ENCODE results near the gene IFI16. TPM values are rescaled to one million over a fixed set of nuclear protein-coding genes. Genes with fewer than 3 reads are reported as not detected.
"Not testable (repeated sequence)": the region's sequence is repeated elsewhere in the genome, so short reads cannot be mapped to it uniquely, and the experiment has no call there.

IFI16 gene
- total RNA-seq, 3 donors from 2014 or later (not counting 1 experiment from before 2014, with no cell fraction given): 141 to 218 (median 151) TPM

- no peaks in the 10 kb centered on the region for H3K27me3 Mint-ChIP-seq (ENCODE audit: low read depth in 2 of 2)
Observed at GRCh38 chr1:159007726-159008125, 2.0 kb upstream of the IFI16 start.

GRCh38 chr1:159008744-159009188, 941 bp upstream of the IFI16 start:
- ATAC-seq (peak; percentile 67 to 88 (median 87)), DNase-seq (peak; percentile 55 to 80)
- no peaks in the 10 kb centered on the region for H3K27me3 ChIP-seq (ENCODE audit: control insufficient read depth, insufficient read depth, low read length)
- 2% methylated on average over 4 of the region's 4 CpGs for WGBS (ENCODE audit: insufficient coverage)
- no peak for TF ChIP-seq CTCF (IDR thresholded peaks at IDR 0.05)
- Mint-ChIP-seq H3K4me3 (peak overlapping the region; percentile 98), H3K27ac (peak overlapping the region; percentile 94 to 95), H3K27me3 (ENCODE audit: low read depth in 2 of 2) (no peaks in the 10 kb centered on the region), H3K36me3 (peaks cover 8% of the 10 kb centered on the region), H3K9me3 (no peaks in the 10 kb centered on the region), H3K4me1 (peaks cover 69 to 80% of the 10 kb centered on the region in 2 donors)
- H3K27ac ChIP-seq (ENCODE audit: low read length): peak overlapping the region; percentile 91
- no peaks in the 10 kb centered on the region for H3K9me3 ChIP-seq (ENCODE audit: control insufficient read depth, insufficient read depth, low read length)
- H3K36me3 ChIP-seq (ENCODE audit: control insufficient read depth, insufficient read depth, low read length): peaks cover 2% of the 10 kb centered on the region
- peak overlapping the region; percentile 96 for H3K4me3 ChIP-seq (ENCODE audit: low read length)
- H3K4me1 ChIP-seq (ENCODE audit: control insufficient read depth, insufficient read depth, low read length): peaks cover 24% of the 10 kb centered on the region
- intact Hi-C loops (cut with micrococcal nuclease): loop anchor here (1.0 to 2.0 kb wide), 4 partner anchors 30 to 190 kb away; partner anchors contain the start of gene AIM2

More at GRCh38 chr1:159007726-159008125, 2.0 kb upstream of the IFI16 start:
- H3K4me3 Mint-ChIP-seq: peak overlapping the region; percentile 39
- peaks cover 21% of the 10 kb centered on the region for H3K4me1 ChIP-seq (ENCODE audit: control insufficient read depth, insufficient read depth, low read length)
- H3K9me3 Mint-ChIP-seq: no peaks in the 10 kb centered on the region
- H3K36me3 Mint-ChIP-seq: peaks cover 8% of the 10 kb centered on the region
- intact Hi-C loops (cut with micrococcal nuclease): loop anchor here (2.0 kb wide), 3 partner anchors 29 to 189 kb away; partner anchors contain the start of gene AIM2
- no peak for TF ChIP-seq CTCF (IDR thresholded peaks at IDR 0.05)
- no peaks in the 10 kb centered on the region for H3K27me3 ChIP-seq (ENCODE audit: control insufficient read depth, insufficient read depth, low read length)
- ATAC-seq (no peak), DNase-seq (no peak)
- peaks cover 2% of the 10 kb centered on the region for H3K36me3 ChIP-seq (ENCODE audit: control insufficient read depth, insufficient read depth, low read length)
- H3K27ac Mint-ChIP-seq: peak overlapping the region; percentile 94 to 95
- H3K4me1 Mint-ChIP-seq: peaks cover 59 to 70% of the 10 kb centered on the region in 2 donors
- no peak overlapping the region for H3K4me3 ChIP-seq (ENCODE audit: low read length)
- peak overlapping the region; percentile 34 for H3K27ac ChIP-seq (ENCODE audit: low read length)
- H3K9me3 ChIP-seq (ENCODE audit: control insufficient read depth, insufficient read depth, low read length): no peaks in the 10 kb centered on the region

GRCh38 chr1:159009287-159009686, 420 bp upstream of the IFI16 start:
- Mint-ChIP-seq H3K9me3 (no peaks in the 10 kb centered on the region), H3K4me1 (peaks cover 75 to 85% of the 10 kb centered on the region in 2 donors), H3K27ac (peak overlapping the region; percentile 94 to 95), H3K36me3 (peaks cover 9% of the 10 kb centered on the region), H3K27me3 (ENCODE audit: low read depth in 2 of 2) (no peaks in the 10 kb centered on the region), H3K4me3 (peak overlapping the region; percentile 98)
- no peak for TF ChIP-seq CTCF (IDR thresholded peaks at IDR 0.05)
- H3K4me1 ChIP-seq (ENCODE audit: control insufficient read depth, insufficient read depth, low read length): peaks cover 27% of the 10 kb centered on the region
- intact Hi-C loops (cut with micrococcal nuclease): loop anchor here (1.0 to 2.0 kb wide), 4 partner anchors 30 to 190 kb away; partner anchors contain the start of gene AIM2
- ATAC-seq: peak in 2 of 3 donors; percentile 16 to 25
- no peaks in the 10 kb centered on the region for H3K9me3 ChIP-seq (ENCODE audit: control insufficient read depth, insufficient read depth, low read length)
- DNase-seq: no peak
- peaks cover 2% of the 10 kb centered on the region for H3K36me3 ChIP-seq (ENCODE audit: control insufficient read depth, insufficient read depth, low read length)
- peak overlapping the region; percentile 96 for H3K4me3 ChIP-seq (ENCODE audit: low read length)
- WGBS (ENCODE audit: insufficient coverage): no CpG with 5 or more reads among the region's 2 CpGs
- no peaks in the 10 kb centered on the region for H3K27me3 ChIP-seq (ENCODE audit: control insufficient read depth, insufficient read depth, low read length)
- H3K27ac ChIP-seq (ENCODE audit: low read length): peak overlapping the region; percentile 91

DNA sequence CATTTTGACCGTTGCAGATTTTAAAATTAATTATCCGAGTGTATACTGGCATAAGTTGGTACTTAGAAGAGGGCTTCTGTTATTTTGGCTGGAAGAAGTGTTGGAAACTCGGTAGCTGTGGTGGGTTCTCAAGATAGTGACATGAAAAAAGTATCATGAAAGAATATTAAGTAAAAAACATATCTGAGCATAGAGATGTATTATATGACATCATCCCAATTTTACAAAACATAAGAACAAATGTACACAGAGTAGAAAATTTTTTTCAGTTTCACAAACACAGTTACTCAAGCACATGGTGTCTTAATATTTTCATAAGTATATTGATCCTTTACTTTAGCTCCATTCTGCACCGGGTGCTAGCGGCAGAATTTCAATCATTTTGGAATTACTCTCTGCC, 684 bp downstream of the IFI16 start:
- H3K4me3 ChIP-seq (ENCODE audit: low read length): peak overlapping the region; percentile 96
- Mint-ChIP-seq H3K9me3 (no peaks in the 10 kb centered on the region), H3K36me3 (peaks cover 20% of the 10 kb centered on the region), H3K4me3 (peak overlapping the region; percentile 98), H3K27ac (peak overlapping the region; percentile 94 to 95), H3K4me1 (peaks cover 84 to 89% of the 10 kb centered on the region in 2 donors), H3K27me3 (ENCODE audit: low read depth in 2 of 2) (no peaks in the 10 kb centered on the region)
- no peaks in the 10 kb centered on the region for H3K9me3 ChIP-seq (ENCODE audit: control insufficient read depth, insufficient read depth, low read length)
- DNase-seq (peak in 1 of 2 donors; percentile 18), ATAC-seq (no peak)
- TF ChIP-seq CTCF (IDR thresholded peaks at IDR 0.05): no peak
- H3K27ac ChIP-seq (ENCODE audit: low read length): peak overlapping the region; percentile 91
- H3K27me3 ChIP-seq (ENCODE audit: control insufficient read depth, insufficient read depth, low read length): no peaks in the 10 kb centered on the region
- 0% methylated on average over 5 of the region's 5 CpGs for WGBS (ENCODE audit: insufficient coverage)
- H3K36me3 ChIP-seq (ENCODE audit: control insufficient read depth, insufficient read depth, low read length): peaks cover 9% of the 10 kb centered on the region
- intact Hi-C loops (cut with micrococcal nuclease): no loop called here
- peaks cover 31% of the 10 kb centered on the region for H3K4me1 ChIP-seq (ENCODE audit: control insufficient read depth, insufficient read depth, low read length)

- ATAC-seq; H3K9me3 ChIP-seq (ENCODE audit: control insufficient read depth, insufficient read depth, low read length); H3K27me3 ChIP-seq (ENCODE audit: control insufficient read depth, insufficient read depth, low read length); H3K27me3 Mint-ChIP-seq (ENCODE audit: low read depth in 2 of 2); intact Hi-C loops (cut with micrococcal nuclease); H3K9me3 Mint-ChIP-seq: not testable (repeated sequence)
- Mint-ChIP-seq H3K4me3 (peak overlapping the region; percentile 98), H3K4me1 (peaks cover 84 to 89% of the 10 kb centered on the region in 2 donors), H3K27ac (peak overlapping the region; percentile 94 to 95), H3K36me3 (peaks cover 22% of the 10 kb centered on the region)
- peak in 1 of 2 donors; percentile 21 for DNase-seq
- WGBS (ENCODE audit: insufficient coverage): 0% methylated on average over 8 of the region's 9 CpGs
- Histone ChIP-seq H3K27ac (ENCODE audit: low read length) (peak overlapping the region; percentile 91), H3K4me3 (ENCODE audit: low read length) (peak overlapping the region; percentile 96), H3K36me3 (ENCODE audit: control insufficient read depth, insufficient read depth, low read length) (peaks cover 13% of the 10 kb centered on the region), H3K4me1 (ENCODE audit: control insufficient read depth, insufficient read depth, low read length) (peaks cover 32% of the 10 kb centered on the region)
Observed at GRCh38 chr1:159011001-159011400, 1.3 kb downstream of the IFI16 start.

Data from natural killer cell (primary cell).